RWPE1 (cell line): ENCODE data around the gene GLYR1.

Experiments used
- CTCF ChIA-PET: fragments of 350-600 bp; sonication (Branson Sonifier 250); formaldehyde crosslinking; extraction: SDS; loops from one replicate; lab custom pipeline; 2021; lab: Yijun Ruan, JAX
- POLR2A ChIA-PET: fragments of 400-600 bp; formaldehyde crosslinking; extraction: SDS; loops from one replicate; lab custom pipeline; 2020; ENCODE audit warnings: antibody characterized with exemption; ENCODE audit not compliant: low non-redundant PET; lab: Yijun Ruan, JAX
- DNase-seq: peaks from one replicate; pipeline ENCODE4 v3.0.0; 2012; ENCODE audit warnings: low spot score
- H3K27ac ChIP-seq: fragments of 450-650 bp; 2 replicates; pipeline ENCODE4 v1.5.1; 2017
- TF ChIP-seq, protein P1 (sequence below): fragments of 450-650 bp; conservative IDR thresholded peaks from 2 replicates; pipeline ENCODE4 v1.5.1; 2017; ENCODE audit warnings: low read depth, mild to moderate bottlenecking

GLYR1 gene

GRCh38 chr16:4777339-4778049, 69.6 kb downstream of the GLYR1 start:
- no peak overlapping the region for H3K27ac ChIP-seq
- ChIA-PET CTCF (interaction anchor here (0.6 kb wide), 1 partner anchor 53 kb away, joined by 7 read pairs; no protein-coding TSS in a partner anchor), POLR2A (interaction anchor here (0.6 kb wide), 1 partner anchor 8 kb away, joined by 3 read pairs; no protein-coding TSS in a partner anchor)
- TF ChIP-seq, protein P1, sequence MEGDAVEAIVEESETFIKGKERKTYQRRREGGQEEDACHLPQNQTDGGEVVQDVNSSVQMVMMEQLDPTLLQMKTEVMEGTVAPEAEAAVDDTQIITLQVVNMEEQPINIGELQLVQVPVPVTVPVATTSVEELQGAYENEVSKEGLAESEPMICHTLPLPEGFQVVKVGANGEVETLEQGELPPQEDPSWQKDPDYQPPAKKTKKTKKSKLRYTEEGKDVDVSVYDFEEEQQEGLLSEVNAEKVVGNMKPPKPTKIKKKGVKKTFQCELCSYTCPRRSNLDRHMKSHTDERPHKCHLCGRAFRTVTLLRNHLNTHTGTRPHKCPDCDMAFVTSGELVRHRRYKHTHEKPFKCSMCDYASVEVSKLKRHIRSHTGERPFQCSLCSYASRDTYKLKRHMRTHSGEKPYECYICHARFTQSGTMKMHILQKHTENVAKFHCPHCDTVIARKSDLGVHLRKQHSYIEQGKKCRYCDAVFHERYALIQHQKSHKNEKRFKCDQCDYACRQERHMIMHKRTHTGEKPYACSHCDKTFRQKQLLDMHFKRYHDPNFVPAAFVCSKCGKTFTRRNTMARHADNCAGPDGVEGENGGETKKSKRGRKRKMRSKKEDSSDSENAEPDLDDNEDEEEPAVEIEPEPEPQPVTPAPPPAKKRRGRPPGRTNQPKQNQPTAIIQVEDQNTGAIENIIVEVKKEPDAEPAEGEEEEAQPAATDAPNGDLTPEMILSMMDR: no peak
- no peak for DNase-seq

DNA sequence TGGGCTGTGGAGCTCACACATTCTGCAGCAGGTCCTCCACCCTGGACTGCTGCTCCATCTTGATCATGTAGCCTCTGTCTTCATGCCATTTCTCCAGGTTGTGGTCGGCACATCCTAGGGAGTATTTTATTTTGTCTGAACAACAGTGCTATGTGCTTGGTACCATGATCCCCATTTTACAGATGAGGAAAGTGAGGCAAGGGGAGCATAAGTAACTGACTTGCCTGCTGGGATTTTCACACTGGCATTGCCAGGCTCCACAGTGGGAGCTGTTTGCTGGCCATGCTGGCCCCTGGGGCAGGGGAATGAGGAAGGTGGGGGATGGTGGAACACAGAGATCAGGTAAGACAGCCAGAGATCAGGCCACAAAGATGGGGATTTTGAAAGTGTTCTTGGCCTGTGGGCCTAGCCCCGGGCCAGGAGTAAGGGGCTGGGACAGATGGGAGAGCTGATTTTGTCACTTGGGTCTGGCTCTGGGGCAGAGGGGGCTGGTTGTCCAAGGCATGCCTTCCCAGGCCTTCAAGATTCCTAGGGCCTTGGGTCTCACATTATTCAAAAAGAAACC, 70.9 kb downstream of the GLYR1 start:
- ChIA-PET POLR2A (no interaction called here), CTCF (no interaction called here)
- TF ChIP-seq, protein P1: no peak
- no peak for DNase-seq
- H3K27ac ChIP-seq: no peak overlapping the region

GRCh38 chr16:4775005-4775404, 72.1 kb downstream of the GLYR1 start:
- ChIA-PET POLR2A (interaction anchor here (0.7 kb wide), 1 partner anchor 287 kb away, joined by 3 read pairs; no protein-coding TSS in a partner anchor), CTCF (no interaction called here)
- DNase-seq: no peak
- H3K27ac ChIP-seq: no peak overlapping the region
- TF ChIP-seq, protein P1: no peak

GRCh38 chr16:4772351-4772750, 74.7 kb downstream of the GLYR1 start:
- ChIA-PET CTCF (interaction anchor here (0.6 kb wide), 1 partner anchor 57 kb away, joined by 3 read pairs; no protein-coding TSS in a partner anchor), POLR2A (no interaction called here)
- no peak overlapping the region for H3K27ac ChIP-seq
- DNase-seq: no peak
- TF ChIP-seq, protein P1: no peak

DNA sequence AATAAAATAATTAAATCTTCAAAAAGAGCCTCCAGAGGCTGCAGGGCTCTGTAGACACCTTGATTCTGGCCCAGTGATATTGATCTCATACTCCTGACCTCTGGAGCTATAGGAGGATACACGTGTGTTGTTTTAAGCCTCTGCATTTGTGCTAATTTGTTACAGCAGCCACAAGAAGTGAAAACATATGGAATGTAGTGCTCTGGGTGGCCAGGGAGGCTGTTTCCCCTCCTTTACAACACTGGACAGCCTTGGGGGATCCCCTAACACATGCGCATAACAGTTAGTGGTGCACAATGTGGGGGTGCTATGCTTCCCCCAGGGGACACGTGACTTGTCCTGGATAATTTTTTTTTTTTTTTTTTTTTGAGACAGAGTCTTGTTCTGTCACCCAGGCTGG, 75.4 kb downstream of the GLYR1 start:
- H3K27ac ChIP-seq: no peak overlapping the region
- CTCF ChIA-PET: no interaction called here
- no peak for DNase-seq
- POLR2A ChIA-PET: no interaction called here
- TF ChIP-seq, protein P1: no peak

- ChIA-PET CTCF (interaction anchor here (1.0 kb wide), 1 partner anchor 25 kb away, joined by 3 read pairs; no protein-coding TSS in a partner anchor), POLR2A (interaction anchor here (0.7 kb wide), 1 partner anchor 8 kb away, joined by 3 read pairs; no protein-coding TSS in a partner anchor)
- H3K27ac ChIP-seq: peak overlapping the region; percentile 85
- no peak for DNase-seq
- TF ChIP-seq, protein P1: no peak
Observed at GRCh38 chr16:4769306-4769638, 77.8 kb downstream of the GLYR1 start.
